VCaP (cell line): ENCODE measurements around the gene KLF9.
A peak's percentile ranks its signal among the peaks of the same experiment; 100 is the strongest.

Experiments
- H3K27ac ChIP-seq: fragments of 450-650 bp; 2 replicates; pipeline ENCODE4 v1.5.1; 2017
- TF ChIP-seq, protein P1 (sequence below): fragments of 450-650 bp; conservative IDR thresholded peaks from 2 replicates; pipeline ENCODE4 v1.5.1; 2017; ENCODE audit warnings: mild to moderate bottlenecking, moderate library complexity

The KLF9 gene

DNA sequence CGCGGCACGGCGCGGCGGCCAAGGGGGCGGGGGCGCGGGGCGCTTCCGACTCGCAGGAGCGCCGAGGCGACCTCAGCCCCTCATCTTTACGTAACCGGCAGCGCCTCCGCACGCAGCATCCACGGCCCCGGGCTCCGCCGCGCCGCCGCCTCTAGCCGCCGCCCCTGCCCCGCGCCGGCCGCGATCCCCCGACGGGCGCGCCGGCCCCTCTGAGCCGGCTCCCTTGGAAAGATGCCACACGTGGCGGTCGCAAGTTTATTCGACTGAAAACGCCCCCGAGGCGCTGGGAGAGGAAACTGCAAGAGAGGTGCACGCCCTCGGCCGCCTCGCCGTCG, 1.0 kb downstream of the KLF9 start:
- TF ChIP-seq, protein P1, sequence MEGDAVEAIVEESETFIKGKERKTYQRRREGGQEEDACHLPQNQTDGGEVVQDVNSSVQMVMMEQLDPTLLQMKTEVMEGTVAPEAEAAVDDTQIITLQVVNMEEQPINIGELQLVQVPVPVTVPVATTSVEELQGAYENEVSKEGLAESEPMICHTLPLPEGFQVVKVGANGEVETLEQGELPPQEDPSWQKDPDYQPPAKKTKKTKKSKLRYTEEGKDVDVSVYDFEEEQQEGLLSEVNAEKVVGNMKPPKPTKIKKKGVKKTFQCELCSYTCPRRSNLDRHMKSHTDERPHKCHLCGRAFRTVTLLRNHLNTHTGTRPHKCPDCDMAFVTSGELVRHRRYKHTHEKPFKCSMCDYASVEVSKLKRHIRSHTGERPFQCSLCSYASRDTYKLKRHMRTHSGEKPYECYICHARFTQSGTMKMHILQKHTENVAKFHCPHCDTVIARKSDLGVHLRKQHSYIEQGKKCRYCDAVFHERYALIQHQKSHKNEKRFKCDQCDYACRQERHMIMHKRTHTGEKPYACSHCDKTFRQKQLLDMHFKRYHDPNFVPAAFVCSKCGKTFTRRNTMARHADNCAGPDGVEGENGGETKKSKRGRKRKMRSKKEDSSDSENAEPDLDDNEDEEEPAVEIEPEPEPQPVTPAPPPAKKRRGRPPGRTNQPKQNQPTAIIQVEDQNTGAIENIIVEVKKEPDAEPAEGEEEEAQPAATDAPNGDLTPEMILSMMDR = no peak
- H3K27ac ChIP-seq = peak overlapping the region; percentile 85

- H3K27ac ChIP-seq = peak overlapping the region; percentile 85
- TF ChIP-seq, protein P1 = no peak
Measured at GRCh38 chr9:70412832-70413463, 1.5 kb downstream of the KLF9 start.

DNA sequence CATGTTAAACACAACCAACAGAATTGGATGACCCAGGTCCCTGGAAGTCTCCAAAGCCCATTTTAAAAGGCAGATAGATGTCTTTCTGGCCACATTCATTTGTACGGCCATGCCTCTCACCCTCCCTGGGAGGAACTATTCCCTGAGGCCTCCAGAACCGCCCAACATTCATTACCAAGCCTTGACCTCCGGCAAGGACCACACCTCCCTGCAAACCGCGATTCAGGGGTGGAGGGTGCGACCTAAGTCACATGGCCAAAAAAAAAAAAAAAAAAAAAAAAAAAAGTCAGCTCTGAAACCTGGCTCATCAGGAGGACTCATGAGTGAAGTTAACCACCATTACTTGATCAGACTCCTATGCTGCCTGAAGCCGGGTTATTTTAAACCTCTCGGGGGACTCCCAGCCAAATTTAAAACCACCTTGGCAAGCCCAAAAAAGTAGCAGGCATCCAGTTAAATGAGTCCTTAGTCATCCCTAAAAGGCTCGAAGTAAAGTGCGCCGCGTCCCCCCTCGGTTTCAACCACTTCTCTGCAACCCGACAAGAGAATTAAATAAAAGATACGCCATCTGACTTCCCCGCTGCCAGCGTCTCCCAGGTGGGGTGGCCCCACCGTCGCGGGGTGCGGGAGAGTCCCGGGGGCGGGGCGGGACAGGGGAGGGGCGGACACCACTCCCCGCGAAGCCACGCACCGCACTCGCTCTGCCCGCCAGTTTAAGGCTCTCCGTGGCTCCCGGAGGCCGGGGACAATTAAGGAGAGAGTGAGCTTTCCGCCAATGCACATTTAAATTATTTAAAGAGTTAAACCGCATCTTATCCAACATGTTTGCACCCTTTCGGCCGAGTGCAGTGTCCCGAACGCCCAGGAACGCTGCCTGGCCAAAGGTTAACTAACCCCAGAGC, 2.3 kb downstream of the KLF9 start:
- H3K27ac ChIP-seq = peak overlapping the region; percentile 85
- TF ChIP-seq, protein P1 = no peak

- TF ChIP-seq, protein P1 = no peak
Measured at GRCh38 chr9:70411121-70411929, 3.1 kb downstream of the KLF9 start.

DNA sequence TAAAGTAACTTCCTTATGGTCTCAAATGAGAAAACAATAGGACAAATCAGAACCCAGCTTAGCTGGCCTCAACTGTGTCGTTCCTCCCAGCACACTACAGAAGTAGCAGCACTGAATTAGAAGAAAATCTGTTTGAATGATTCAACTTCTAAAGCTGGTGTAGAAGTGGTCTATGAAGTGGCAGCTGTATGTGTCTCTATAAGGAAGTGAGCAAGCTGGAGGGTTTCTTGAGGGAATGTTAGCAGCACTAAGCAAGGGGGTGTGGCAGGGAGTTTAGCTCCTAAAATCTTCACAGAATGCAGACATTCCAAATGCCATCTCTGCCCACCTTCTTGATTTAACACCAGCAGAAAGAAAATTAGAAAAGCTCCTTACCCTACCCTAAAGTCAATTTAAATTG, 4.1 kb downstream of the KLF9 start:
- TF ChIP-seq, protein P1 = no peak
- H3K27ac ChIP-seq = peak overlapping the region; percentile 85

More at GRCh38 chr9:70411121-70411929, 3.1 kb downstream of the KLF9 start:
- peak overlapping the region; percentile 85 for H3K27ac ChIP-seq

- TF ChIP-seq, protein P1 = no peak
- H3K27ac ChIP-seq = peak overlapping the region; percentile 85
Measured at GRCh38 chr9:70409800-70410199, 4.7 kb downstream of the KLF9 start.

GRCh38 chr9:70409280-70409679, 5.2 kb downstream of the KLF9 start:
- H3K27ac ChIP-seq = peak overlapping the region; percentile 85
- TF ChIP-seq, protein P1 = no peak
